Activated T-cell treated with anti-CD3 and anti-CD28 coated beads, Interleukin-2, amount 50 U/mL, for 72 hours (primary cell): Measurements from ENCODE around the gene RASSF5. TPM values are rescaled to one million over a fixed set of nuclear protein-coding genes. Genes with fewer than 3 reads are reported as not detected.

Source experiments
- ATAC-seq, 2 donors: fragments of 150-1000 bp; cut with Tn5 transposase; replicated peaks in 1 of 2; 2 replicates each; pipeline ENCODE4 v1.10.0; 2021; ENCODE audit warnings: moderate library complexity in 2 of 2, mild to moderate bottlenecking in 1 of 2
- DNase-seq, 2 donors: peaks; one replicate each; pipeline ENCODE4 v3.0.0; 2021 to 2022; ENCODE audit warnings: mixed read lengths in 1 of 2
- H3K27ac Mint-ChIP-seq: one replicate; pipeline ENCODE4 v1.8.0; 2022; ENCODE audit warnings: mild to moderate bottlenecking, moderate library complexity, mixed read lengths
- H3K27me3 Mint-ChIP-seq: one replicate; pipeline ENCODE4 v1.8.0; 2022; ENCODE audit warnings: low read depth, mixed read lengths
- H3K36me3 Mint-ChIP-seq, 2 donors: one replicate each; pipeline ENCODE4 v1.8.0; 2022; ENCODE audit warnings: mixed read lengths in 2 of 2, mild to moderate bottlenecking in 1 of 2; ENCODE audit not compliant: insufficient read depth in 2 of 2
- H3K4me1 Mint-ChIP-seq: one replicate; pipeline ENCODE4 v1.8.0; 2022; ENCODE audit warnings: low read depth, mixed read lengths
- H3K4me3 Mint-ChIP-seq, 2 donors: one replicate each; pipeline ENCODE4 v1.8.0; 2022; ENCODE audit warnings: mild to moderate bottlenecking in 2 of 2, mixed read lengths in 2 of 2, moderate library complexity in 2 of 2
- H3K9me3 Mint-ChIP-seq, 2 donors: one replicate each; pipeline ENCODE4 v1.8.0; 2022; ENCODE audit warnings: mixed read lengths in 2 of 2
- total RNA-seq, 2 donors: library from RNA; stranded (reverse); gene quantifications; one replicate each; pipeline ENCODE4 v1.2.3, GENCODE V29; 2022

RASSF5 gene
- total RNA-seq, 2 donors from 2014 or later, result 227 to 240 TPM

DNA sequence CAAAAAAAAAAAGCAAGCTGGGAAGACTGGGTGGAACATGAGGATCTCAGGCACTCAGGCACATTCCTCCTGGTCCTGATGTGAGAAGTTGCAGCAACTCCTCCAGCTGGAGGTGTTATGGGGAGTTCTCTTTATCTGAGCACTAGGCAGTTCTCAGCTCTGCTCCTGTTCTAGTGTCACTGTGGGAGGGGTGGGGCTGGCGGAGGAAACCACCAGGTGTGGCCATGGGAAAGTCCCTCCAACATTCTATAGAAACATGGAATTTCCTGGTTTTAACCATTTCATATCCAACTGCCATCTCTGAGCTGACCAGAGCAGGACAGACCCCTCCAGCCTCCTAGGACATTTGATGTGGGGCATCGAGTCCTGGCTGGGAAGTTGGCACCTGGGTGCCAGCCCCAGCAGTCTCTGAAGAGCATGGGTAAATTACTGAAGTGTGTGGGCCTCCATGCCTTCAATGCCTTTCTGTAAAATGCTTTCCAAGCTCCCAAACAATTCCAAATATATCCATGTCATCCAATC lies 37.9 kb upstream of the RASSF5 start:
- Mint-ChIP-seq H3K27ac (no peak overlapping the region), H3K4me1 (peaks cover 92% of the 10 kb centered on the region), H3K36me3 (peaks cover 5 to 11% of the 10 kb centered on the region in 2 donors), H3K4me3 (peak overlapping the region; percentile 86 to 96), H3K9me3 (no peaks in the 10 kb centered on the region), H3K27me3 (no peaks in the 10 kb centered on the region)
- DNase-seq, result peak in 1 of 2 donors; percentile 31
- ATAC-seq, result no peak

DNA sequence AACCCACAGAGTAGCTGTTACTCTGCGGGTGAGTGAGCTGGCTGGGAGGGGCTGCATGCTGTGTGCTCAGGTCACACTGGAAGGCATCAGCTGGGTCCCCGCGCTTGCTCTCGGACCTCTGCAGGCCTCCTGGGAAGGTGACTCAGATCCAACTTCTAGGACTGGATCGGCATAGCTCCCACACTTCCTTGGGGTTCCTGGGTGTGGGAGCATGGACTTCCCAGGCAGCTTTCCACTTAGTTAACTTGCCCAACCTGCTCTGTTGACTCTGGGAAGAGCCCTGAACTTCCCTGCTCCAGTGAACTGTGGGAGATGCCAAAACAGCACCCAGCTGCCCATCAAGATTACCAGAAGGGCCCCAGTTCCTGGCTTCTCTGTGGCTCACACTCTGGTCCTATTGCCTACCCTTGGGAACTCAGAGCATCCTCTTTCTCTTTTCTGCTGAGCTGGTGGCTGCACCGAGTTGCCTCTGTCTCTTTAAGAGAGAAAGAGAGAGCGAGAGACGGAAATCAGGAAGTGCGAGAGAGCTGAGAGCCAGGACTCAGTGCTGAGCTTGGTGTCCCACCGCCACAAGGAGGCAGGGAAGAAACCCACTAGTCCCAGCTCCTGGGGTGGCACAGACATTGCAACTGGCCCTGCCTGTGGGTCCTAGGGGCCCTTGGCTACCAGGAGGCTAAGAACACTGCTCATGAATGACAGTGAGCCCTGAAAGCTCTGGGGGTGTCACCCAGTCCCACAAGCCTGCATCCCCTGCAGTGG lies 37.2 kb upstream of the RASSF5 start, which contains the start of gene IKBKE:
TSS of gene IKBKE (plus strand) at position 544 of the 759 bp plus-strand sequence. CDS start 2,752 bp downstream, outside the sequence.
- DNase-seq, result peak; percentile 53 to 54
- Mint-ChIP-seq H3K27me3 (no peaks in the 10 kb centered on the region), H3K27ac (peak within 1 kb of the TSS; percentile 94), H3K4me1 (peaks cover 92% of the 10 kb centered on the region), H3K4me3 (peak within 1 kb of the TSS; percentile 86 to 96), H3K9me3 (no peaks in the 10 kb centered on the region), H3K36me3 (peaks cover 6 to 13% of the 10 kb centered on the region in 2 donors)
- ATAC-seq, result peak; percentile 55 to 57

DNA sequence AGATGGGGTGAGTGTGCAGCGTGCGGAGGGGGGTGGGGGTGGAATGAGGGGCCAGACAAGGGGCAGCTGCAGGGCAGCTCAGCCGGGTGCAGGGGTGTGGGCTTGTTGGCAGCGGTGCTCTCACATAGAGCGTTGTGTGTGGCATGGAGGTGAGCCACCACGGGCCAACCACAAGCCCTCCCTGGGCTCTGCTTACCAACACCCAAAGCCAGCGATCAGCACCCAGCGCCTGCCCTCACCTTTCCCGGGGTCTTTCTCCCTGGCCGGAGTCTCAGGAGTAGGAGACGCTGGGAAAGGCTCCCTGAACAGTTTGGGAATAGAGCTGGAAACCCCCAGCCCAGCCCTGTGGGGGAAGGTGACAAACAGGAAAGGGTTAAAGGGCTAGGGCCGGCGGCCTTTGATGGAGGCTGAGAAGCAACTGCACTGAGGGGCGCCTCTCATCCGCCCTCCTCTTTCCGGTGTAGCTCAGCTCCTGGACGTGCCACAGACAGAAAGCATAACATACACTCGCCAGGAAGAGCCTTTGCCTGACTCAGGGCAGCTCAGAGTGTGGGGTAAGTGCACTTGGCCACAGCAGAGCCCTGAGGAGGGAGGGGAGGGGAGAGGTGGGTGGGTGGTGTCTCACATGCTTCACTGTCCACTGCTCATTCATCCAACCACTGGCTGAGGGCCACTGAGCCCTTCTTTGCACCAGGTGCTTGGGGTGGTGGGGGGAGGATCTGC lies 36.5 kb upstream of the RASSF5 start:
- ATAC-seq (peak; percentile 76), DNase-seq (peak; percentile 66 to 75)
- H3K27ac Mint-ChIP-seq, result peak overlapping the region; percentile 34
- peak overlapping the region; percentile 86 to 96 for H3K4me3 Mint-ChIP-seq
- no peaks in the 10 kb centered on the region for H3K27me3 Mint-ChIP-seq
- H3K9me3 Mint-ChIP-seq, result no peaks in the 10 kb centered on the region
- H3K4me1 Mint-ChIP-seq, result peaks cover 92% of the 10 kb centered on the region
- peaks cover 8 to 19% of the 10 kb centered on the region in 2 donors for H3K36me3 Mint-ChIP-seq

DNA sequence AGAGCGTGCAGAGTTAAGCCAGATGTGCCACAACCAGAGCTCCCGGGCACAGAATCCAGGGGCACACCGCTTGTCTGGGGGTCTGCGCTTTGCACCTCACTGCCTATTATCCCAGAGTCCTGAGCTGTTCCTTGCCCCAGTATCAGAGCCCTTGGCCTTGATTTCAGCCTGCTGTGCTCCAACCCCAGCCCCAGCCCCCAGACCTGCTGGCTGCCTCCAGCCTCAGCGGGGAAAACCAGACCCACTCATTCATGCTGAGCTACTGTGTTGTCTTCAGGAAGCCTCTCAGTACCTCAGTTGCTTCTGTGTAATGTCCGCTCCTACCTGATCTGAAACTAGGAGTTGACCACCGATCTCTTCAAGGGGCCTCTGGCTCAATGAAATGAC lies 35.9 kb upstream of the RASSF5 start:
- Mint-ChIP-seq H3K27me3 (no peaks in the 10 kb centered on the region), H3K9me3 (no peaks in the 10 kb centered on the region), H3K36me3 (peaks cover 10 to 19% of the 10 kb centered on the region in 2 donors), H3K4me3 (peak overlapping the region; percentile 86 to 96), H3K27ac (peak overlapping the region; percentile 94), H3K4me1 (peaks cover 86% of the 10 kb centered on the region)
- ATAC-seq (peak; percentile 16 to 21), DNase-seq (peak; percentile 36 to 55)

GRCh38 chr1:206472024-206472423 lies 35.3 kb upstream of the RASSF5 start:
- Mint-ChIP-seq H3K27ac (peak overlapping the region; percentile 94), H3K4me3 (peak overlapping the region; percentile 86 to 96), H3K27me3 (no peaks in the 10 kb centered on the region), H3K4me1 (peaks cover 80% of the 10 kb centered on the region), H3K9me3 (no peaks in the 10 kb centered on the region), H3K36me3 (peaks cover 12 to 22% of the 10 kb centered on the region in 2 donors)
- DNase-seq, result peak in 1 of 2 donors; percentile 28
- no peak for ATAC-seq

DNA sequence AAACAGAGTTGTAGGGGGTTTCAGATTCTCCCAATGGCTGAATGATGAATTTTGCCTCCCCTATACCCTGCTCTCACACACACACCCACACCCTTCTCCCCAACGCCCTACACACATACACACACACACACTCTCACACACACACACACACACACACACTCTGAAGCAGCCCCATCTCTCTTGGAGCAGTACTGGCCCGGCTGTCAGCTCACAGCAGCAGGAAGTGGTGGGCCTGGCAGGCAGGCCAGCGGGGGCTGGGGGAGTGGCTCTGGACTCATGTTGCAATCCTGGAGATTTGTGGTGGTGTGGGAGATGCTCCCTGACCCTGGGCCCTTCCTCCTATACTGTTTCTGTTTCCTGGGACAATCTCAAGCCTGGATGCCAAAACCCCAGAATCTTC lies 34.9 kb upstream of the RASSF5 start:
- ATAC-seq (peak in 1 of 2 donors; percentile 13), DNase-seq (peak; percentile 26 to 46)
- Mint-ChIP-seq H3K9me3 (no peaks in the 10 kb centered on the region), H3K27me3 (no peaks in the 10 kb centered on the region), H3K36me3 (peaks cover 12 to 22% of the 10 kb centered on the region in 2 donors), H3K27ac (peak overlapping the region; percentile 94), H3K4me3 (peak overlapping the region; percentile 86 to 96), H3K4me1 (peaks cover 76% of the 10 kb centered on the region)

DNA sequence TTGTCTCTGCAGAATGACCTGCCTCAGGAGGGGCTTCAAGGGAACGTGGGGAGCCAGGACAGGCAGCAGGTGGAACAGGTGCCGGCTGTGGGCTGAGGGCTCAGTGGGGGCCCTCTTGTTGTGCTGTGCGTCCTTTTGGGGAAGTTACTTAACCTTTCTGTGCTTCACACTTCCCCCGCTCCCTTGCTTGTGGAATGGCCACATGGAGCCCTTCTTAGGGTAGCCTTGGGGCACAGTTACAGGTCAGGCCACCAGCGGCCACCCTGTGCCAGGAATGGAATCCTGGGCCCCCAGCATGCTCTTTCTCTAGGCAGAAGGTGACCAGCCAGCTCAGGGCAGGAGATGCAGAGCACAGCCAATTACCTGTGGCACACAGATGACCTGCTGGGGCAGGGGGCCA lies 34.4 kb upstream of the RASSF5 start:
- no peak for ATAC-seq
- Mint-ChIP-seq H3K36me3 (peaks cover 12 to 22% of the 10 kb centered on the region in 2 donors), H3K4me1 (peaks cover 72% of the 10 kb centered on the region), H3K4me3 (peak overlapping the region; percentile 86 to 96), H3K27ac (no peak overlapping the region), H3K9me3 (no peaks in the 10 kb centered on the region), H3K27me3 (no peaks in the 10 kb centered on the region)
- DNase-seq, result no peak

GRCh38 chr1:206476058-206476457 lies 31.3 kb upstream of the RASSF5 start:
- no peak overlapping the region for H3K27ac Mint-ChIP-seq
- no peak overlapping the region for H3K4me3 Mint-ChIP-seq
- DNase-seq, result no peak
- H3K4me1 Mint-ChIP-seq, result peaks cover 63% of the 10 kb centered on the region
- H3K36me3 Mint-ChIP-seq, result peaks cover 12 to 26% of the 10 kb centered on the region in 2 donors
- H3K27me3 Mint-ChIP-seq, result no peaks in the 10 kb centered on the region
- ATAC-seq, result no peak
- H3K9me3 Mint-ChIP-seq, result no peaks in the 10 kb centered on the region

- DNase-seq (no peak), ATAC-seq (no peak)
- peaks cover 12 to 28% of the 10 kb centered on the region in 2 donors for H3K36me3 Mint-ChIP-seq
- H3K9me3 Mint-ChIP-seq, result no peaks in the 10 kb centered on the region
- no peak overlapping the region for H3K4me3 Mint-ChIP-seq
- no peak overlapping the region for H3K27ac Mint-ChIP-seq
- H3K4me1 Mint-ChIP-seq, result peaks cover 63% of the 10 kb centered on the region
- no peaks in the 10 kb centered on the region for H3K27me3 Mint-ChIP-seq
These were observed 30.7 kb upstream of the RASSF5 start for GRCh38 chr1:206476591-206476990.

DNA sequence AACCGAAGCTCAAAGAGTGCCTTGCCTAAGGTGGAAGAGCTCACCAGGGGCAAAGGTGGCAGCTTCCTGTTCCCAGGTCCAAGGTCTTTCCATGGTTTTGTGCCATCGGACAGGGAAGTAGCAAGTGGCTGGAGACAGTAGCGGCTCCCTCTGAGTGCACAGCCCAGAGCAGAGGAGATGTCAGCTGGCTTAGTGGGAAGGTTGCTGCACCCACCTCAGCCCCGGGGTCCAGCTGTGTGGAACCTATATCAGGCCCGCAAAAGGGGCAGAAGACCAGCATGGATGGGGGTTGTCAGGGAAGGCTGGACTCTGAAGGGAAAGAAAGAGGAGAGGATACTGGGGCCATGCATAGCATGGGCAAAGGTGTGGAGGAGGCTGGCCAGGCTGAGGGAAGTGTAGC lies 30.2 kb upstream of the RASSF5 start:
- Mint-ChIP-seq H3K27me3 (no peaks in the 10 kb centered on the region), H3K9me3 (no peaks in the 10 kb centered on the region), H3K27ac (no peak overlapping the region), H3K4me3 (no peak overlapping the region), H3K4me1 (peaks cover 58% of the 10 kb centered on the region), H3K36me3 (peaks cover 12 to 28% of the 10 kb centered on the region in 2 donors)
- ATAC-seq (no peak), DNase-seq (no peak)

- DNase-seq (no peak), ATAC-seq (no peak)
- peaks cover 51% of the 10 kb centered on the region for H3K4me1 Mint-ChIP-seq
- H3K4me3 Mint-ChIP-seq, result no peak overlapping the region
- H3K36me3 Mint-ChIP-seq, result peaks cover 12 to 26% of the 10 kb centered on the region in 2 donors
- no peaks in the 10 kb centered on the region for H3K27me3 Mint-ChIP-seq
- no peaks in the 10 kb centered on the region for H3K9me3 Mint-ChIP-seq
- H3K27ac Mint-ChIP-seq, result no peak overlapping the region
These were observed 29.6 kb upstream of the RASSF5 start for GRCh38 chr1:206477581-206478380.

DNA sequence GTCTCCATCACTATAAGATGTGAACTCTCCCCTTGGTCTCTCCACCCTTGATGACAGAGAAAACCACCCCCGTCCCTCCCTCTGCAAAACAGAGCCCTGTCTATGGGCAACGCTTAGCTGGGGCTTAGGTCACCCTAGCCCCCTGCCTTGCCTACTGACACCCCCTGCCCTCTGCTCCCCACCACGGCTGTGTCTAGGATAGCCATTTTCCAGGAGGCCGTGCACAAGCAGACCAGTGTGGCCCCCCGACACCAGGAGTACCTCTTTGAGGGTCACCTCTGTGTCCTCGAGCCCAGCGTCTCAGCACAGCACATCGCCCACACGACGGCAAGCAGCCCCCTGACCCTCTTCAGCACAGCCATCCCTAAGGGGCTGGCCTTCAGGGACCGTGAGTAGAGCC lies 28.6 kb upstream of the RASSF5 start:
- H3K27ac Mint-ChIP-seq, result no peak overlapping the region
- ATAC-seq, result no peak
- no peaks in the 10 kb centered on the region for H3K9me3 Mint-ChIP-seq
- no peak overlapping the region for H3K4me3 Mint-ChIP-seq
- H3K4me1 Mint-ChIP-seq, result peaks cover 43% of the 10 kb centered on the region
- DNase-seq, result no peak
- H3K36me3 Mint-ChIP-seq, result peaks cover 12 to 27% of the 10 kb centered on the region in 2 donors
- no peaks in the 10 kb centered on the region for H3K27me3 Mint-ChIP-seq
